Retinal pigment epithelial cell (primary cell): ENCODE results near the gene CC2D1B.

Experiments used
- DNase-seq: peaks from one replicate; pipeline ENCODE4 v3.0.0-alpha.2; 2010; ENCODE audit warnings: low read depth
- H3K4me3 ChIP-seq: 2 replicates; pipeline ENCODE4 v1.5.1; 2011; ENCODE audit warnings: mild to moderate bottlenecking, low read length, control low read depth, moderate library complexity
- TF ChIP-seq, protein P1 (sequence below): conservative IDR thresholded peaks from 2 replicates; pipeline ENCODE4 v1.5.1; 2011; ENCODE audit warnings: low read depth, low read length, control low read depth, inconsistent platforms

Gene CC2D1B

DNA sequence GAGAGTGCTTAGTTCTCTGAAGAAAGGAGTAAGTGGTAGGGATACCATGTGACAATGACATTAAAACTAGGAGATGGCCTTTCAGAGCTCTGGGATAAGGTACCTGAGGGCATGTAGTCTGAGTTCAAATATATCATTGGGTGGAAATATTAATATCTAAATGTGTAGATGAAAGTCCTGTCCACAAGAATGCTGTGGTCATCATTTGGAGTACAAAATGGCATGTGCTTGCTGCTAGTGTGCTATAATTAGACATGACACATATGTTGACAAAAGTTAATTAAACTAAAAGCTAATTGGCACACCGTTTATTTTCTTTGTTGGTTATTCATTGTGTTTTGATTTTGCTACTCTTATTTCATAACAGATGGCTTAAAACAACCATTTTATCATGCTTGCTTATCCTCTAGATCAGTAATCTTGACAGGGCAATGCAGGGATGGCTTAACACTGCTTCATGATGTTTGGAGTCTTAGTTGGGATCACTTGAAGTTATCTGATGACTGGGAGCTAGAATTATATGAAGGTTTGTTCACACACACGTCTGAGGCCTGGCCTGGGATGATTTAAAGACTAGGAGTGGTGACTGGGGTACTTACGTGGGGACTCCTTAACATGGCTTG lies 31.0 kb downstream of the CC2D1B start:
- no peak for DNase-seq
- no peak overlapping the region for H3K4me3 ChIP-seq
- TF ChIP-seq, protein P1, sequence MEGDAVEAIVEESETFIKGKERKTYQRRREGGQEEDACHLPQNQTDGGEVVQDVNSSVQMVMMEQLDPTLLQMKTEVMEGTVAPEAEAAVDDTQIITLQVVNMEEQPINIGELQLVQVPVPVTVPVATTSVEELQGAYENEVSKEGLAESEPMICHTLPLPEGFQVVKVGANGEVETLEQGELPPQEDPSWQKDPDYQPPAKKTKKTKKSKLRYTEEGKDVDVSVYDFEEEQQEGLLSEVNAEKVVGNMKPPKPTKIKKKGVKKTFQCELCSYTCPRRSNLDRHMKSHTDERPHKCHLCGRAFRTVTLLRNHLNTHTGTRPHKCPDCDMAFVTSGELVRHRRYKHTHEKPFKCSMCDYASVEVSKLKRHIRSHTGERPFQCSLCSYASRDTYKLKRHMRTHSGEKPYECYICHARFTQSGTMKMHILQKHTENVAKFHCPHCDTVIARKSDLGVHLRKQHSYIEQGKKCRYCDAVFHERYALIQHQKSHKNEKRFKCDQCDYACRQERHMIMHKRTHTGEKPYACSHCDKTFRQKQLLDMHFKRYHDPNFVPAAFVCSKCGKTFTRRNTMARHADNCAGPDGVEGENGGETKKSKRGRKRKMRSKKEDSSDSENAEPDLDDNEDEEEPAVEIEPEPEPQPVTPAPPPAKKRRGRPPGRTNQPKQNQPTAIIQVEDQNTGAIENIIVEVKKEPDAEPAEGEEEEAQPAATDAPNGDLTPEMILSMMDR, result no peak

DNA sequence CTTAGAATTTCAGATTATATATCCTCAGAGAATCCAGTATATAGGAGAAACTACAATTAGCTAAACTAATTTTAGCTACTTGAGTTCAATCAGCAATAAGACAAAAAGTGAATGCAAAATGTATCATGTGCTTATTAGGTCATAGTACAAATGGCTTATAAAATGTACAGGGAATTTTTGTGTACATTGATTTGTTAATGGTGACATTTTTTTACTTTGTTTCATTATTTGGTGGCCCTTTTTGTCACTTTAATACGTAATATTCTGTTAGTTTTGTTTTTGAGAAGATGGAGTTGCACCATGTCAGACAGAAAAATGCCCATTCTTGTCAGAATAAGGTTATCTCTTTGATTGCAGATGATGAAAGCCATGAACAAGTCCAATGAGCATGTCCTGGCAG lies 33.6 kb downstream of the CC2D1B start:
- no peak overlapping the region for H3K4me3 ChIP-seq
- DNase-seq, result no peak
- TF ChIP-seq, protein P1, result no peak

GRCh38 chr1:52328615-52329014 lies 37.4 kb downstream of the CC2D1B start:
- TF ChIP-seq, protein P1, result no peak
- no peak for DNase-seq
- no peak overlapping the region for H3K4me3 ChIP-seq

- no peak for DNase-seq
- H3K4me3 ChIP-seq, result no peak overlapping the region
- TF ChIP-seq, protein P1, result no peak
Observed at GRCh38 chr1:52325786-52326185, 40.2 kb downstream of the CC2D1B start.

DNA sequence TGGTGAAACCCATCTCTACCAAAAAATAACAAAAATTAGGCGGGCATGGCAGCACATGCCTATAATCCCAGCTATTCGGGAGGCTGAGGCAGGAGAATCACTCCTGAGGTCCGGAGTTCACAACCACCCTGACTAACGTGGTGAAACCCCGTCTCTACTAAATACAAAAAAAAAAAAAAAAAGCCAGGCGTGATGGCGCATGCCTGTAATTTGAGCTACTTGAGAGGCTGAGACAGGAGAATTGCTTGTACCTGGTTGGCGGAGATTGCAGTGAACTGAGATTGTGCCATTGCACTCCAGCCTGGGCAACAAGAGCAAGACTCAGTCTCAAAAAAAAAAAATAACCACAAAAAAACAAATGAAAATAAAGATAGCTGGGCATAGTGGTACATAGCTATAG lies 42.3 kb downstream of the CC2D1B start:
- DNase-seq, result no peak

DNA sequence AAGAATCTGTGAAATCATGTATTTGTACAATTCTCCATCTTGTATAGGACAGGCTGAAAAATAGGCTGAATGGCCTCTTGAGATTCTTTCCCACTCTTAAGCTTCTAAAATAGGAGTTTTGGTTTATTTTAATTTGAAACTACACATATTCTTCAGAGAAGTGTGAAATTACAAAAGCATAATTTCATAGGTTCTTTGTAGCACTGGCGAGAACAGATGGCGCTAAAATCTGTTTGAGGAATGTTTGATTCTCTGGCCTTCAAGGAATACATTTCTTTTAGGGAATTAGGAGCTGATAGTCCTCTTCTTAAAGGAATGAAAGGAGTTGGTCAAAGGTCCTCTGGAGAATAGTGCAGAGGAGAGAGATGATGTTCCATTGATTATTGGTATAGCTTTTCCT lies 44.9 kb downstream of the CC2D1B start:
- H3K4me3 ChIP-seq, result no peak overlapping the region
- no peak for DNase-seq
- TF ChIP-seq, protein P1, result no peak

More for the DNA sequence above, 42.3 kb downstream of the CC2D1B start:
- TF ChIP-seq, protein P1, result no peak
- no peak overlapping the region for H3K4me3 ChIP-seq

GRCh38 chr1:52306227-52307006 lies 59.6 kb downstream of the CC2D1B start:
- TF ChIP-seq, protein P1, result no peak
- no peak for DNase-seq
- no peak overlapping the region for H3K4me3 ChIP-seq
